ENCODE measurements around the gene MTERF4. TPM values are rescaled to one million over a fixed set of nuclear protein-coding genes. Genes with fewer than 3 reads are reported as not detected.

MTERF4 gene
- total and polyA plus RNA-seq, 2 of the 8 experiments (the other 6 are each of a cell fraction or from before 2014, with no cell fraction given) = 25.9 to 28.5 TPM

DNA sequence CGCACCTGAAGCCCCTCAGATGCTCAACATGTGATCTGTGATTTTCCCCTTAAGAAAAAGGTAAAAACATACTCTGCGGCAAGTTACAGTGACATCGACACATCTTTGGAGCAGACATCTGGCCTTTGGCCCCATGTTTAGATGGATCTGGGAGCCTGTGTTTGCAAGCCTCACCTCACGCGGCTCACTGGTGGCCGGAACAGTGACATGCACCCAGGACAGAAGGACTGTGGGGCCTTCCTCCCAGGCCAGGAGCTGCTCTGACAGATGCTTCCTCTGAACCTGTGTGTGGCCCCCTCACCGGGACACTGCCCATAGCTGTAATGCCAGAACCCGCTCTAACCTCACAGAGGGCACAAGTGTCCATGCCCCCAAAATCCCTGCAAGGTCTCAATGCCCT is 34.1 kb upstream of the MTERF4 start (continued):
- TF ChIP-seq, protein P1, sequence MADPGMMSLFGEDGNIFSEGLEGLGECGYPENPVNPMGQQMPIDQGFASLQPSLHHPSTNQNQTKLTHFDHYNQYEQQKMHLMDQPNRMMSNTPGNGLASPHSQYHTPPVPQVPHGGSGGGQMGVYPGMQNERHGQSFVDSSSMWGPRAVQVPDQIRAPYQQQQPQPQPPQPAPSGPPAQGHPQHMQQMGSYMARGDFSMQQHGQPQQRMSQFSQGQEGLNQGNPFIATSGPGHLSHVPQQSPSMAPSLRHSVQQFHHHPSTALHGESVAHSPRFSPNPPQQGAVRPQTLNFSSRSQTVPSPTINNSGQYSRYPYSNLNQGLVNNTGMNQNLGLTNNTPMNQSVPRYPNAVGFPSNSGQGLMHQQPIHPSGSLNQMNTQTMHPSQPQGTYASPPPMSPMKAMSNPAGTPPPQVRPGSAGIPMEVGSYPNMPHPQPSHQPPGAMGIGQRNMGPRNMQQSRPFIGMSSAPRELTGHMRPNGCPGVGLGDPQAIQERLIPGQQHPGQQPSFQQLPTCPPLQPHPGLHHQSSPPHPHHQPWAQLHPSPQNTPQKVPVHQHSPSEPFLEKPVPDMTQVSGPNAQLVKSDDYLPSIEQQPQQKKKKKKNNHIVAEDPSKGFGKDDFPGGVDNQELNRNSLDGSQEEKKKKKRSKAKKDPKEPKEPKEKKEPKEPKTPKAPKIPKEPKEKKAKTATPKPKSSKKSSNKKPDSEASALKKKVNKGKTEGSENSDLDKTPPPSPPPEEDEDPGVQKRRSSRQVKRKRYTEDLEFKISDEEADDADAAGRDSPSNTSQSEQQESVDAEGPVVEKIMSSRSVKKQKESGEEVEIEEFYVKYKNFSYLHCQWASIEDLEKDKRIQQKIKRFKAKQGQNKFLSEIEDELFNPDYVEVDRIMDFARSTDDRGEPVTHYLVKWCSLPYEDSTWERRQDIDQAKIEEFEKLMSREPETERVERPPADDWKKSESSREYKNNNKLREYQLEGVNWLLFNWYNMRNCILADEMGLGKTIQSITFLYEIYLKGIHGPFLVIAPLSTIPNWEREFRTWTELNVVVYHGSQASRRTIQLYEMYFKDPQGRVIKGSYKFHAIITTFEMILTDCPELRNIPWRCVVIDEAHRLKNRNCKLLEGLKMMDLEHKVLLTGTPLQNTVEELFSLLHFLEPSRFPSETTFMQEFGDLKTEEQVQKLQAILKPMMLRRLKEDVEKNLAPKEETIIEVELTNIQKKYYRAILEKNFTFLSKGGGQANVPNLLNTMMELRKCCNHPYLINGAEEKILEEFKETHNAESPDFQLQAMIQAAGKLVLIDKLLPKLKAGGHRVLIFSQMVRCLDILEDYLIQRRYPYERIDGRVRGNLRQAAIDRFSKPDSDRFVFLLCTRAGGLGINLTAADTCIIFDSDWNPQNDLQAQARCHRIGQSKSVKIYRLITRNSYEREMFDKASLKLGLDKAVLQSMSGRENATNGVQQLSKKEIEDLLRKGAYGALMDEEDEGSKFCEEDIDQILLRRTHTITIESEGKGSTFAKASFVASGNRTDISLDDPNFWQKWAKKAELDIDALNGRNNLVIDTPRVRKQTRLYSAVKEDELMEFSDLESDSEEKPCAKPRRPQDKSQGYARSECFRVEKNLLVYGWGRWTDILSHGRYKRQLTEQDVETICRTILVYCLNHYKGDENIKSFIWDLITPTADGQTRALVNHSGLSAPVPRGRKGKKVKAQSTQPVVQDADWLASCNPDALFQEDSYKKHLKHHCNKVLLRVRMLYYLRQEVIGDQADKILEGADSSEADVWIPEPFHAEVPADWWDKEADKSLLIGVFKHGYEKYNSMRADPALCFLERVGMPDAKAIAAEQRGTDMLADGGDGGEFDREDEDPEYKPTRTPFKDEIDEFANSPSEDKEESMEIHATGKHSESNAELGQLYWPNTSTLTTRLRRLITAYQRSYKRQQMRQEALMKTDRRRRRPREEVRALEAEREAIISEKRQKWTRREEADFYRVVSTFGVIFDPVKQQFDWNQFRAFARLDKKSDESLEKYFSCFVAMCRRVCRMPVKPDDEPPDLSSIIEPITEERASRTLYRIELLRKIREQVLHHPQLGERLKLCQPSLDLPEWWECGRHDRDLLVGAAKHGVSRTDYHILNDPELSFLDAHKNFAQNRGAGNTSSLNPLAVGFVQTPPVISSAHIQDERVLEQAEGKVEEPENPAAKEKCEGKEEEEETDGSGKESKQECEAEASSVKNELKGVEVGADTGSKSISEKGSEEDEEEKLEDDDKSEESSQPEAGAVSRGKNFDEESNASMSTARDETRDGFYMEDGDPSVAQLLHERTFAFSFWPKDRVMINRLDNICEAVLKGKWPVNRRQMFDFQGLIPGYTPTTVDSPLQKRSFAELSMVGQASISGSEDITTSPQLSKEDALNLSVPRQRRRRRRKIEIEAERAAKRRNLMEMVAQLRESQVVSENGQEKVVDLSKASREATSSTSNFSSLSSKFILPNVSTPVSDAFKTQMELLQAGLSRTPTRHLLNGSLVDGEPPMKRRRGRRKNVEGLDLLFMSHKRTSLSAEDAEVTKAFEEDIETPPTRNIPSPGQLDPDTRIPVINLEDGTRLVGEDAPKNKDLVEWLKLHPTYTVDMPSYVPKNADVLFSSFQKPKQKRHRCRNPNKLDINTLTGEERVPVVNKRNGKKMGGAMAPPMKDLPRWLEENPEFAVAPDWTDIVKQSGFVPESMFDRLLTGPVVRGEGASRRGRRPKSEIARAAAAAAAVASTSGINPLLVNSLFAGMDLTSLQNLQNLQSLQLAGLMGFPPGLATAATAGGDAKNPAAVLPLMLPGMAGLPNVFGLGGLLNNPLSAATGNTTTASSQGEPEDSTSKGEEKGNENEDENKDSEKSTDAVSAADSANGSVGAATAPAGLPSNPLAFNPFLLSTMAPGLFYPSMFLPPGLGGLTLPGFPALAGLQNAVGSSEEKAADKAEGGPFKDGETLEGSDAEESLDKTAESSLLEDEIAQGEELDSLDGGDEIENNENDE (IDR thresholded peaks at IDR 0.05; ENCODE audit: insufficient replicate concordance, low read length) = no peak
- TF ChIP-seq, protein P2, sequence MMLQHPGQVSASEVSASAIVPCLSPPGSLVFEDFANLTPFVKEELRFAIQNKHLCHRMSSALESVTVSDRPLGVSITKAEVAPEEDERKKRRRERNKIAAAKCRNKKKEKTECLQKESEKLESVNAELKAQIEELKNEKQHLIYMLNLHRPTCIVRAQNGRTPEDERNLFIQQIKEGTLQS (IDR thresholded peaks at IDR 0.05; ENCODE audit: insufficient read depth, low read depth, low read length) = no peak

All from H1 (cell line).